Activated T-cell treated with anti-CD3 and anti-CD28 coated beads, Interleukin-2, amount 50 U/mL, for 4 hours (primary cell): ENCODE measurements around the gene RHBDD1. TPM values are rescaled to one million over a fixed set of nuclear protein-coding genes. Genes with fewer than 3 reads are reported as not detected.
A peak's percentile ranks its signal among the peaks of the same experiment; 100 is the strongest.

ENCODE experiments used
- ATAC-seq, 2 donors: fragments of 200-7000 bp; cut with Tn5 transposase; one replicate each; pipeline ENCODE4 v1.10.0; 2021
- DNase-seq: peaks from one replicate; pipeline ENCODE4 v3.0.0-alpha.2; 2020
- H3K27me3 Mint-ChIP-seq: one replicate; pipeline ENCODE4 v1.8.0; 2021; ENCODE audit warnings: low read depth, mixed read lengths
- H3K36me3 Mint-ChIP-seq: one replicate; pipeline ENCODE4 v1.8.0; 2022; ENCODE audit warnings: mixed read lengths; ENCODE audit not compliant: insufficient read depth
- H3K4me1 Mint-ChIP-seq: one replicate; pipeline ENCODE4 v1.8.0; 2021; ENCODE audit warnings: low read depth, mixed read lengths
- H3K4me3 Mint-ChIP-seq: one replicate; pipeline ENCODE4 v1.8.0; 2021; ENCODE audit warnings: mild to moderate bottlenecking, moderate library complexity, mixed read lengths
- H3K9me3 Mint-ChIP-seq: one replicate; pipeline ENCODE4 v1.8.0; 2021; ENCODE audit warnings: mixed read lengths
- total RNA-seq, 3 donors: library from RNA; stranded (reverse); gene quantifications; one replicate each; pipeline ENCODE4 v1.2.1, GENCODE V29; 2021

The RHBDD1 gene
- total RNA-seq, 3 donors from 2014 or later = 37.9 to 40.0 (median 38.7) TPM

- DNase-seq = no peak
- Mint-ChIP-seq H3K9me3 (no peaks in the 10 kb centered on the region), H3K4me1 (peaks cover 43% of the 10 kb centered on the region), H3K36me3 (no peaks in the 10 kb centered on the region), H3K27me3 (no peaks in the 10 kb centered on the region), H3K4me3 (no peak overlapping the region)
- no peak for ATAC-seq
Measured at GRCh38 chr2:226796840-226797288, 39.0 kb upstream of the RHBDD1 start.

- Mint-ChIP-seq H3K4me1 (peaks cover 39% of the 10 kb centered on the region), H3K4me3 (peak overlapping the region; percentile 53), H3K9me3 (no peaks in the 10 kb centered on the region), H3K36me3 (no peaks in the 10 kb centered on the region), H3K27me3 (peaks cover under 1% of the 10 kb centered on the region)
- no peak for DNase-seq
- no peak for ATAC-seq
Measured at GRCh38 chr2:226797289-226797988, 38.4 kb upstream of the RHBDD1 start.

- H3K4me3 Mint-ChIP-seq = peak overlapping the region; percentile 81
- ATAC-seq (no peak), DNase-seq (no peak)
- H3K9me3 Mint-ChIP-seq = no peaks in the 10 kb centered on the region
- peaks cover 4% of the 10 kb centered on the region for H3K27me3 Mint-ChIP-seq
- H3K36me3 Mint-ChIP-seq = no peaks in the 10 kb centered on the region
- peaks cover 38% of the 10 kb centered on the region for H3K4me1 Mint-ChIP-seq
Measured at GRCh38 chr2:226797989-226798421, 37.8 kb upstream of the RHBDD1 start.

- Mint-ChIP-seq H3K4me1 (peaks cover 34% of the 10 kb centered on the region), H3K36me3 (no peaks in the 10 kb centered on the region), H3K27me3 (peaks cover 9% of the 10 kb centered on the region), H3K9me3 (no peaks in the 10 kb centered on the region), H3K4me3 (peak overlapping the region; percentile 81)
- DNase-seq (peak; percentile 45), ATAC-seq (peak; percentile 24 to 25)
Measured at GRCh38 chr2:226798422-226799210, 37.2 kb upstream of the RHBDD1 start.

GRCh38 chr2:226799211-226799975 is 36.5 kb upstream of the RHBDD1 start, which contains the start of gene IRS1:
Gene IRS1 (minus strand): TSS chr2:226799820. CDS start chr2:226798738, 1,082 bp downstream.
- Mint-ChIP-seq H3K4me1 (peaks cover 31% of the 10 kb centered on the region), H3K9me3 (no peaks in the 10 kb centered on the region), H3K4me3 (peak within 1 kb of the TSS; percentile 82), H3K36me3 (no peaks in the 10 kb centered on the region), H3K27me3 (peaks cover 9% of the 10 kb centered on the region)
- DNase-seq = peak; percentile 52
- ATAC-seq = peak; percentile 66 to 70

GRCh38 chr2:226799976-226800940 is 35.6 kb upstream of the RHBDD1 start:
- H3K4me1 Mint-ChIP-seq = peaks cover 27% of the 10 kb centered on the region
- peaks cover 9% of the 10 kb centered on the region for H3K27me3 Mint-ChIP-seq
- H3K4me3 Mint-ChIP-seq = peak overlapping the region; percentile 82
- ATAC-seq (no peak), DNase-seq (no peak)
- no peaks in the 10 kb centered on the region for H3K36me3 Mint-ChIP-seq
- H3K9me3 Mint-ChIP-seq = no peaks in the 10 kb centered on the region

GRCh38 chr2:226800941-226801784 is 34.7 kb upstream of the RHBDD1 start:
- peaks cover 24% of the 10 kb centered on the region for H3K4me1 Mint-ChIP-seq
- DNase-seq = peak; percentile 72
- peak overlapping the region; percentile 82 for H3K4me3 Mint-ChIP-seq

GRCh38 chr2:226802573-226802972 is 33.3 kb upstream of the RHBDD1 start:
- H3K9me3 Mint-ChIP-seq = no peaks in the 10 kb centered on the region
- no peak for DNase-seq
- peaks cover 20% of the 10 kb centered on the region for H3K4me1 Mint-ChIP-seq
- no peak overlapping the region for H3K4me3 Mint-ChIP-seq
- peaks cover 18% of the 10 kb centered on the region for H3K27me3 Mint-ChIP-seq
- ATAC-seq = no peak
- H3K36me3 Mint-ChIP-seq = no peaks in the 10 kb centered on the region

More at GRCh38 chr2:226800941-226801784, 34.7 kb upstream of the RHBDD1 start:
- Mint-ChIP-seq H3K36me3 (no peaks in the 10 kb centered on the region), H3K27me3 (peaks cover 10% of the 10 kb centered on the region), H3K9me3 (no peaks in the 10 kb centered on the region)
- peak; percentile 61 to 67 for ATAC-seq

GRCh38 chr2:226803410-226803809 is 32.4 kb upstream of the RHBDD1 start:
- Mint-ChIP-seq H3K4me1 (peaks cover 20% of the 10 kb centered on the region), H3K4me3 (no peak overlapping the region), H3K36me3 (no peaks in the 10 kb centered on the region), H3K9me3 (no peaks in the 10 kb centered on the region), H3K27me3 (peaks cover 26% of the 10 kb centered on the region)
- DNase-seq (no peak), ATAC-seq (no peak)

GRCh38 chr2:226813148-226813701 is 22.6 kb upstream of the RHBDD1 start:
- Mint-ChIP-seq H3K4me3 (no peak overlapping the region), H3K9me3 (no peaks in the 10 kb centered on the region), H3K4me1 (no peaks in the 10 kb centered on the region), H3K36me3 (no peaks in the 10 kb centered on the region), H3K27me3 (peaks cover 32% of the 10 kb centered on the region)
- ATAC-seq (no peak), DNase-seq (no peak)

- Mint-ChIP-seq H3K4me1 (no peaks in the 10 kb centered on the region), H3K4me3 (no peak overlapping the region), H3K9me3 (peaks cover 4% of the 10 kb centered on the region), H3K27me3 (peaks cover 13% of the 10 kb centered on the region), H3K36me3 (peaks cover 1% of the 10 kb centered on the region)
- ATAC-seq (no peak), DNase-seq (no peak)
Measured at GRCh38 chr2:226818930-226819329, 16.9 kb upstream of the RHBDD1 start.

- Mint-ChIP-seq H3K4me1 (peaks cover 14% of the 10 kb centered on the region), H3K36me3 (peaks cover 1% of the 10 kb centered on the region), H3K27me3 (no peaks in the 10 kb centered on the region), H3K4me3 (no peak overlapping the region), H3K9me3 (peaks cover 4% of the 10 kb centered on the region)
- DNase-seq (no peak), ATAC-seq (no peak)
Measured at GRCh38 chr2:226825056-226825455, 10.8 kb upstream of the RHBDD1 start.
